DOHH2 (cell line): ENCODE results near the gene CAMKK1.

ENCODE experiments used
- H3F3A ChIP-seq: fragments of 200-600 bp; sonication (generic), shearing (Covaris generic); 2 replicates; pipeline ENCODE4 v1.6.0; 2016; ENCODE audit warnings: antibody characterized with exemption, mild to moderate bottlenecking; ENCODE audit not compliant: control insufficient read depth, insufficient read depth
- H3K27ac ChIP-seq: fragments of 200-600 bp; sonication (generic); 2 replicates; pipeline ENCODE4 v1.5.1; 2014; ENCODE audit warnings: low read depth, mild to moderate bottlenecking, low read length, moderate library complexity
- H3K27me3 ChIP-seq: fragments of 200-600 bp; sonication (generic); 2 replicates; pipeline ENCODE4 v1.6.1; 2014; ENCODE audit warnings: mild to moderate bottlenecking, low read length, mixed read lengths; ENCODE audit not compliant: control insufficient read depth
- H3K36me3 ChIP-seq: fragments of 200-600 bp; sonication (generic); 2 replicates; pipeline ENCODE4 v1.6.1; 2014; ENCODE audit warnings: mild to moderate bottlenecking, low read length, moderate library complexity, mixed read lengths; ENCODE audit not compliant: control insufficient read depth
- H3K4me1 ChIP-seq: fragments of 200-600 bp; sonication (generic); 2 replicates; pipeline ENCODE4 v1.6.1; 2014; ENCODE audit warnings: mild to moderate bottlenecking, low read length, mixed read lengths; ENCODE audit not compliant: control insufficient read depth
- H3K4me2 ChIP-seq: fragments of 200-600 bp; sonication (generic); 2 replicates; pipeline ENCODE4 v1.6.0; 2014; ENCODE audit warnings: mild to moderate bottlenecking, low read length, moderate library complexity
- H3K4me3 ChIP-seq: fragments of 200-600 bp; sonication (generic); 2 replicates; pipeline ENCODE4 v1.5.1; 2014; ENCODE audit warnings: mild to moderate bottlenecking, low read length, mixed read lengths
- H3K79me2 ChIP-seq: fragments of 200-600 bp; sonication (generic); 2 replicates; pipeline ENCODE4 v1.6.1; 2014; ENCODE audit warnings: mild to moderate bottlenecking, low read length, mixed read lengths; ENCODE audit not compliant: control insufficient read depth
- H3K9me2 ChIP-seq: fragments of 200-600 bp; sonication (generic); replicated peaks from 2 replicates; pipeline ENCODE4 v1.6.1; 2014; ENCODE audit warnings: mild to moderate bottlenecking, low read length, mixed read lengths; ENCODE audit not compliant: control insufficient read depth
- H3K9me3 ChIP-seq: fragments of 200-600 bp; sonication (generic); 2 replicates; pipeline ENCODE4 v1.6.1; 2014; ENCODE audit warnings: antibody characterized with exemption, low read length, mixed read lengths; ENCODE audit not compliant: control insufficient read depth, insufficient read depth
- H4K20me1 ChIP-seq: fragments of 200-600 bp; sonication (generic); 2 replicates; pipeline ENCODE4 v1.6.0; 2014; ENCODE audit warnings: low read depth, mild to moderate bottlenecking, antibody characterized with exemption, low read length, moderate library complexity; ENCODE audit not compliant: control insufficient read depth, insufficient read depth
- CTCF ChIP-seq: fragments of 200-600 bp; sonication (generic); IDR thresholded peaks from one replicate; pipeline ENCODE4 v1.5.1; 2014; ENCODE audit warnings: antibody characterized with exemption, mild to moderate bottlenecking, low read depth, low read length; ENCODE audit not compliant: poor library complexity, severe bottlenecking
- EZH2phosphoT487 ChIP-seq: fragments of 200-600 bp; sonication (generic); IDR thresholded peaks from 2 replicates; pipeline ENCODE4 v1.6.1; 2017; ENCODE audit warnings: borderline replicate concordance, mild to moderate bottlenecking, antibody characterized with exemption, low read length, moderate library complexity, mixed read lengths

CAMKK1 gene

GRCh38 chr17:3896968-3897235 lies 4.0 kb upstream of the CAMKK1 start:
- Histone ChIP-seq H3K4me1 (peaks cover 39% of the 10 kb centered on the region), H3K27me3 (peaks cover 7% of the 10 kb centered on the region), H3K4me2 (peak overlapping the region; percentile 33; the same call in 1 of the 2 replicates), H3K36me3 (no peaks in the 10 kb centered on the region), H3K79me2 (no peaks in the 10 kb centered on the region), H3K4me3 (no peak overlapping the region), H3K9me3 (no peaks in the 10 kb centered on the region), H3K27ac (no peak overlapping the region), H3K9me2 (no peaks in the 10 kb centered on the region), H3F3A (peaks cover 6% of the 10 kb centered on the region), H4K20me1 (no peaks in the 10 kb centered on the region)
- TF ChIP-seq EZH2phosphoT487 (no peak), CTCF (no peak)

- Histone ChIP-seq H3K4me3 (no peak overlapping the region), H3K4me1 (peaks cover 45% of the 10 kb centered on the region), H3K79me2 (no peaks in the 10 kb centered on the region), H4K20me1 (0 out of 2 replicates have a peak, but pooled peaks cover 3% of the 10 kb centered on the region), H3K36me3 (no peaks in the 10 kb centered on the region), H3K27ac (no peak overlapping the region), H3F3A (peaks cover 11% of the 10 kb centered on the region), H3K27me3 (peaks cover 12% of the 10 kb centered on the region), H3K9me3 (no peaks in the 10 kb centered on the region), H3K9me2 (no peaks in the 10 kb centered on the region), H3K4me2 (peak overlapping the region; percentile 33; the same call in 1 of the 2 replicates)
- TF ChIP-seq CTCF, result no peak
- no peak for TF ChIP-seq EZH2phosphoT487
Measured at GRCh38 chr17:3896108-3896967, 3.5 kb upstream of the CAMKK1 start.

- H3K9me2 ChIP-seq, result no peaks in the 10 kb centered on the region
- H3K4me3 ChIP-seq, result no peak overlapping the region
- H3K27ac ChIP-seq, result no peak overlapping the region
- 0 out of 2 replicates have a peak, but pooled peaks cover 3% of the 10 kb centered on the region for H4K20me1 ChIP-seq
- no peaks in the 10 kb centered on the region for H3K79me2 ChIP-seq
- no peaks in the 10 kb centered on the region for H3K9me3 ChIP-seq
- no peaks in the 10 kb centered on the region for H3K36me3 ChIP-seq
- peaks cover 12% of the 10 kb centered on the region for H3K27me3 ChIP-seq
- H3K4me2 ChIP-seq, result no peak overlapping the region
- H3F3A ChIP-seq, result peaks cover 13% of the 10 kb centered on the region
- TF ChIP-seq EZH2phosphoT487 (no peak), CTCF (no peak)
- H3K4me1 ChIP-seq, result peaks cover 55% of the 10 kb centered on the region
Measured at GRCh38 chr17:3895354-3895753, 2.5 kb upstream of the CAMKK1 start.
